CD4-positive, alpha-beta T cell (primary cell): ENCODE measurements around the gene SEC22C. TPM values are rescaled to one million over a fixed set of nuclear protein-coding genes. Genes with fewer than 3 reads are reported as not detected.
"Not testable (repeated sequence)": the region's sequence is repeated elsewhere in the genome, so short reads cannot be mapped to it uniquely, and the experiment has no call there.

ENCODE experiments used
- ATAC-seq: fragments of 200-7000 bp; cut with Tn5 transposase; one replicate; pipeline ENCODE4 v1.10.0; 2022; ENCODE audit warnings: mild to moderate bottlenecking; ENCODE audit not compliant: poor library complexity
- CTCF ChIA-PET: fragments of 350-600 bp; sonication (Branson Sonifier 250); formaldehyde crosslinking; loops from one replicate; lab custom pipeline; 2021; ENCODE audit warnings: antibody characterized with exemption, inconsistent platforms; lab: Charles Lee
- POLR2A ChIA-PET: fragments of 350-600 bp; sonication (Branson Sonifier 250); formaldehyde crosslinking; loops from one replicate; lab custom pipeline; 2021; ENCODE audit warnings: antibody characterized with exemption, inconsistent platforms; lab: Charles Lee
- DNase-seq, 14 experiments: peaks; one replicate each; pipeline ENCODE4 v3.0.0-alpha.2; 2013 to 2020; ENCODE audit warnings: mixed read lengths in 2 of 14
- H3K27ac ChIP-seq, 2 donors: one replicate each; pipeline versions ENCODE4 v1.5.1 to v1.7.0; 2013; ENCODE audit warnings: low read length in 2 of 2, low read depth in 1 of 2, mild to moderate bottlenecking in 1 of 2
- H3K27me3 ChIP-seq, 2 experiments: 1 replicate in 1 of 2; 2 replicates in 1 of 2; pipeline versions ENCODE4 v1.6.1 to v1.7.0; 2013; ENCODE audit warnings: low read length in 2 of 2, control low read depth in 1 of 2, mild to moderate bottlenecking in 1 of 2, moderate library complexity in 1 of 2; ENCODE audit not compliant: insufficient read depth in 2 of 2, control insufficient read depth in 1 of 2
- H3K36me3 ChIP-seq: one replicate; pipeline ENCODE4 v1.6.1; 2013; ENCODE audit warnings: low read length, control low read depth; ENCODE audit not compliant: insufficient read depth
- H3K4me1 ChIP-seq: one replicate; pipeline ENCODE4 v1.6.1; 2013; ENCODE audit warnings: low read length, control low read depth; ENCODE audit not compliant: insufficient read depth
- H3K4me3 ChIP-seq: one replicate; pipeline ENCODE4 v1.5.1; 2013; ENCODE audit warnings: mild to moderate bottlenecking, low read length, moderate library complexity
- H3K9me3 ChIP-seq, 2 experiments: 1 replicate in 1 of 2; 2 replicates in 1 of 2; pipeline versions ENCODE4 v1.6.1 to v1.7.0; 2013; ENCODE audit warnings: low read length in 2 of 2, mild to moderate bottlenecking in 2 of 2, control low read depth in 1 of 2, moderate library complexity in 1 of 2; ENCODE audit not compliant: control insufficient read depth in 1 of 2, insufficient read depth in 1 of 2
- H3K27ac Mint-ChIP-seq: one replicate; pipeline ENCODE4 v1.8.0; 2020; ENCODE audit warnings: mixed read lengths
- H3K27me3 Mint-ChIP-seq: one replicate; pipeline ENCODE4 v1.8.0; 2021; ENCODE audit warnings: mixed read lengths
- H3K36me3 Mint-ChIP-seq: one replicate; pipeline ENCODE4 v1.8.0; 2021; ENCODE audit warnings: low read depth, mixed read lengths
- H3K4me1 Mint-ChIP-seq: one replicate; pipeline ENCODE4 v1.8.0; 2021; ENCODE audit warnings: low read depth, mixed read lengths
- H3K4me3 Mint-ChIP-seq: one replicate; pipeline ENCODE4 v1.8.0; 2020; ENCODE audit warnings: mild to moderate bottlenecking, mixed read lengths
- H3K9me3 Mint-ChIP-seq: one replicate; pipeline ENCODE4 v1.8.0; 2020; ENCODE audit warnings: mixed read lengths
- intact Hi-C, 2 experiments: fragments of 100-400 bp; cut with DNase I in 1 of 2; cut with micrococcal nuclease in 1 of 2; formaldehyde crosslinking; loops; one replicate each; pipeline versions ENCODE4 v1.15.1 to v1.9.0; 2023 to 2025; cut with DNase I, micrococcal nuclease
- total RNA-seq, 174 experiments: library from RNA in 2 of 174; stranded (reverse) in 2 of 174; gene quantifications; one replicate each; pipeline ENCODE4 v1.2.3 and lab custom pipeline; 2021 to 2026
- TF ChIP-seq, protein P1 (sequence below): fragments of 200-600 bp; IDR thresholded peaks from one replicate; pipeline ENCODE4 v1.8.0; 2022; ENCODE audit warnings: antibody characterized with exemption, mild to moderate bottlenecking

SEC22C gene
- total RNA-seq, 2 experiments from 2014 or later, result 73.6 to 75.4 TPM

DNA sequence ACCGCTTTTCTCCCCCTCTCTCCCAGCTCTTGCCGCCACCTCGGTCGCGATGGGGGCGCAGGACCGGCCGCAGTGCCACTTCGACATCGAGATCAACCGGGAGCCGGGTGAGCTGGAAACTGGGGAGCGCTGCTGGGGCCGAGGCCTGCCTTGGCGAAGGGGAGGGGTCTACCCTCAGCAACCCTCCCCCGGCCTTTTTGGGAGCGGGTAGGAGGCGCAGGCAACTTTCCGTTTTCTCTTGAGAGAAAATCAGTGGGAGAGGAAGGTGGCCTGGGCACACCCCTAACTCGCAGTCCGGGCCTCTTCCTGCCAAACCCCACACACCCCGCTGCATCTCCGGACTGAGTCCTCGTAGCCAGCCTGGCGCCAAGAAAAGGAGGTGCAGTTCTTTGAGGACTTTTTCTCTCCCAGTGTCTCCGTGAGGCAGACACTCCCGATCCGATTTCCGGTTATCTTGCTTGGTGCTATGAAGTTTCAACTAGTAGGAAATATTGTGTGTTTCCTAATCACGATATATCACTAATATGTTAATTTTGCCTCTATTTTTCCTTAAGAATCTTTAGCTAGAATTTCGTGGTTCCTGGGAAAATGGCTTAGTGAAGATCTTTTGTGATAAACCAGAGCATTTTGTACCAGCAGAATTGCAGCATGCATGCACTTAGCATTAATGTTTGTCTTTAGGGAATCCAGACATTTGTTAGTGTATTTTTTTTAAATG is 19.4 kb upstream of the SEC22C start:
- Mint-ChIP-seq H3K27ac (peak overlapping the region; percentile 99), H3K4me3 (peak overlapping the region; percentile 98), H3K27me3 (no peaks in the 10 kb centered on the region), H3K4me1 (peaks cover 48% of the 10 kb centered on the region), H3K36me3 (peaks cover 61% of the 10 kb centered on the region), H3K9me3 (no peaks in the 10 kb centered on the region)
- Histone ChIP-seq H3K4me3 (peak overlapping the region; percentile 95), H3K4me1 (peaks cover 22% of the 10 kb centered on the region), H3K9me3 (peaks cover 6 to 13% of the 10 kb centered on the region in 2 experiments), H3K27me3 (no peaks in the 10 kb centered on the region), H3K27ac (peak overlapping the region; percentile 63 to 72), H3K36me3 (peaks cover 24% of the 10 kb centered on the region)
- ATAC-seq, result peak; percentile 5
- DNase-seq, result peak in 12 of 14 experiments; percentile 15 to 73 (median 38)
- TF ChIP-seq, protein P1, sequence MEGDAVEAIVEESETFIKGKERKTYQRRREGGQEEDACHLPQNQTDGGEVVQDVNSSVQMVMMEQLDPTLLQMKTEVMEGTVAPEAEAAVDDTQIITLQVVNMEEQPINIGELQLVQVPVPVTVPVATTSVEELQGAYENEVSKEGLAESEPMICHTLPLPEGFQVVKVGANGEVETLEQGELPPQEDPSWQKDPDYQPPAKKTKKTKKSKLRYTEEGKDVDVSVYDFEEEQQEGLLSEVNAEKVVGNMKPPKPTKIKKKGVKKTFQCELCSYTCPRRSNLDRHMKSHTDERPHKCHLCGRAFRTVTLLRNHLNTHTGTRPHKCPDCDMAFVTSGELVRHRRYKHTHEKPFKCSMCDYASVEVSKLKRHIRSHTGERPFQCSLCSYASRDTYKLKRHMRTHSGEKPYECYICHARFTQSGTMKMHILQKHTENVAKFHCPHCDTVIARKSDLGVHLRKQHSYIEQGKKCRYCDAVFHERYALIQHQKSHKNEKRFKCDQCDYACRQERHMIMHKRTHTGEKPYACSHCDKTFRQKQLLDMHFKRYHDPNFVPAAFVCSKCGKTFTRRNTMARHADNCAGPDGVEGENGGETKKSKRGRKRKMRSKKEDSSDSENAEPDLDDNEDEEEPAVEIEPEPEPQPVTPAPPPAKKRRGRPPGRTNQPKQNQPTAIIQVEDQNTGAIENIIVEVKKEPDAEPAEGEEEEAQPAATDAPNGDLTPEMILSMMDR, result no peak
- intact Hi-C loops, result loop anchor here (1.0 to 5.0 kb wide), 6 partner anchors 10 to 638 kb away; partner anchors contain the start of genes SS18L2 (in 1 of the 2) and ULK4 (in 1 of the 2)
- POLR2A ChIA-PET, result interaction anchor here (0.7 to 3.1 kb wide), 15 partner anchors 10 to 204 kb away, joined by 3 to 73 read pairs (median 7); partner anchors contain the start of genes SEC22C, SS18L2 and VIPR1
- CTCF ChIA-PET, result interaction anchor here (1.2 to 4.1 kb wide), 5 partner anchors 10 to 99 kb away, joined by 4 to 26 read pairs (median 13); partner anchors contain the start of genes SEC22C, SS18L2 and VIPR1

GRCh38 chr3:42600111-42600957 is 18.6 kb upstream of the SEC22C start, which contains the start of gene NKTR:
Gene NKTR, plus strand, starts transcription at chr3:42600686. Its CDS starts 321 bp downstream, at chr3:42601007.
- Mint-ChIP-seq H3K36me3 (peaks cover 61% of the 10 kb centered on the region), H3K27me3 (no peaks in the 10 kb centered on the region), H3K9me3 (no peaks in the 10 kb centered on the region), H3K27ac (peak within 1 kb of the TSS; percentile 99), H3K4me1 (peaks cover 40% of the 10 kb centered on the region), H3K4me3 (peak within 1 kb of the TSS; percentile 98)
- Histone ChIP-seq H3K27me3 (no peaks in the 10 kb centered on the region), H3K4me1 (peaks cover 22% of the 10 kb centered on the region), H3K27ac (peak within 1 kb of the TSS; percentile 63 to 72), H3K9me3 (peaks cover 6 to 13% of the 10 kb centered on the region in 2 experiments), H3K4me3 (peak within 1 kb of the TSS; percentile 95), H3K36me3 (peaks cover 23% of the 10 kb centered on the region)
- TF ChIP-seq, protein P1, result no peak
- POLR2A ChIA-PET, result interaction anchor here (0.6 to 3.1 kb wide), 16 partner anchors 9 to 147 kb away, joined by 3 to 73 read pairs (median 6); partner anchors contain the start of genes SEC22C, SS18L2 and VIPR1
- ATAC-seq (peak; percentile 93), DNase-seq (peak; percentile 99 to 100 (median 99))
- CTCF ChIA-PET, result interaction anchor here (1.2 to 4.1 kb wide), 5 partner anchors 9 to 98 kb away, joined by 4 to 26 read pairs (median 13); partner anchors contain the start of genes SEC22C, SS18L2 and VIPR1
- intact Hi-C loops, result loop anchor here (1.0 to 5.0 kb wide), 6 partner anchors 9 to 638 kb away; partner anchors contain the start of genes SS18L2 (in 1 of the 2) and ULK4 (in 1 of the 2)

DNA sequence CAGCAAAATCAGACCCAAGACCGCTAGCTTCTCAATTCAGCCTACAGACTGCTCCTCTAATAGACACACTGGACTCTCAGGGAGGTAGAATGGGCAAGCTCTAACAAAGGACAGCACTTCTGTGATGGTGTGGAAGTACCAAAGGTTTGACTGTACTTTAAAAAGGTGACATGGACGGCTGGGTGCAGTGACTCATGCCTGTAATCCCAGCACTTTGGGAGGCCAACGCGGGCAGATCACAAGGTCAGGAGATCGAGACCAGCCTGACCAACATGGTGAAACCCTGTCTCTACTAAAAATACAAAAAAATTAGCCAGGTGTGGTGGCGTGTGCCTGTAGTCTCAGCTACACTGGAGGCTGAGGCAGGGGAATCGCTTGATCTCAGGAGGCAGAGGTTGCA is 15.3 kb upstream of the SEC22C start:
- H3K4me1 ChIP-seq, H3K9me3 Mint-ChIP-seq, H3K9me3 ChIP-seq, H3K27me3 ChIP-seq, DNase-seq, ATAC-seq, H3K27me3 Mint-ChIP-seq, H3K4me3 ChIP-seq, H3K27ac Mint-ChIP-seq, H3K27ac ChIP-seq: not testable (repeated sequence)
- Mint-ChIP-seq H3K4me3 (peak overlapping the region; percentile 73), H3K4me1 (peaks cover 36% of the 10 kb centered on the region), H3K36me3 (peaks cover 55% of the 10 kb centered on the region)
- ChIA-PET CTCF (interaction anchor here (1.1 to 2.4 kb wide), 2 partner anchors 15 to 17 kb away, joined by 5 to 6 read pairs; partner anchors contain the start of gene SEC22C), POLR2A (interaction anchor here (0.8 kb wide), 1 partner anchor 90 kb away, joined by 3 read pairs; no protein-coding TSS in a partner anchor)
- peaks cover 36% of the 10 kb centered on the region for H3K36me3 ChIP-seq
- intact Hi-C loops, result loop anchor here in 1 of 2 experiments (10.0 kb wide), 1 partner anchor 1028 kb away; the partner anchor contains the start of gene ANO10
